Esophagus squamous epithelium (tissue), 4 donors: ENCODE data around the gene PRPF40B.

Experiments used
- POLR2A ChIP-seq, 4 donors: fragments of 450-650 bp; IDR thresholded peaks; one replicate each; pipeline ENCODE4 v1.6.1; 2017; ENCODE audit warnings: antibody characterized with exemption in 4 of 4, mild to moderate bottlenecking in 4 of 4, moderate library complexity in 3 of 4
- TF ChIP-seq, protein P1 (sequence below), 6 experiments: fragments of 450-650 bp in 4 of 6; fragments of 200-600 bp in 2 of 6; sonication (generic) in 2 of 6; IDR thresholded peaks; one replicate each; pipeline ENCODE4 v1.5.1; 2016 to 2019; ENCODE audit warnings: antibody characterized with exemption in 6 of 6, mild to moderate bottlenecking in 4 of 6, moderate library complexity in 4 of 6

DNA sequence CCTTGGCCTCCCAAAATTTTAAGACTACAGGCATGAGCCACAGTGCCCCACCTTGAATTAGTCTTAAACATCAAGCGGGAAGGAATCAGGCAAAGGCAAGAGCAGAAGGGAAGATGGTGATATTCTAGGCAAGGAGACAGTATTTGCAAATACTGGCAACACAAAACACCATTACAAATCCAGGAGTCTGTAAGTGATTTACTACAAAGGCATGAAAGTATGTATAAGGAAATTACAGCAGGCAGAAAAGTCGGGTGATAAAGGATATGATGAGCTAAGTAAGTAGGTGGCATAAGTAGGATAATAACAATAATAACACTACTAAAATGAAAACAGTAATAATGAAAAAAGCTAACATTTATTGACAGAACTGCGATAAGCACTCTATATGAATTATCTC lies 55.4 kb downstream of the PRPF40B start:
- TF ChIP-seq, protein P1, sequence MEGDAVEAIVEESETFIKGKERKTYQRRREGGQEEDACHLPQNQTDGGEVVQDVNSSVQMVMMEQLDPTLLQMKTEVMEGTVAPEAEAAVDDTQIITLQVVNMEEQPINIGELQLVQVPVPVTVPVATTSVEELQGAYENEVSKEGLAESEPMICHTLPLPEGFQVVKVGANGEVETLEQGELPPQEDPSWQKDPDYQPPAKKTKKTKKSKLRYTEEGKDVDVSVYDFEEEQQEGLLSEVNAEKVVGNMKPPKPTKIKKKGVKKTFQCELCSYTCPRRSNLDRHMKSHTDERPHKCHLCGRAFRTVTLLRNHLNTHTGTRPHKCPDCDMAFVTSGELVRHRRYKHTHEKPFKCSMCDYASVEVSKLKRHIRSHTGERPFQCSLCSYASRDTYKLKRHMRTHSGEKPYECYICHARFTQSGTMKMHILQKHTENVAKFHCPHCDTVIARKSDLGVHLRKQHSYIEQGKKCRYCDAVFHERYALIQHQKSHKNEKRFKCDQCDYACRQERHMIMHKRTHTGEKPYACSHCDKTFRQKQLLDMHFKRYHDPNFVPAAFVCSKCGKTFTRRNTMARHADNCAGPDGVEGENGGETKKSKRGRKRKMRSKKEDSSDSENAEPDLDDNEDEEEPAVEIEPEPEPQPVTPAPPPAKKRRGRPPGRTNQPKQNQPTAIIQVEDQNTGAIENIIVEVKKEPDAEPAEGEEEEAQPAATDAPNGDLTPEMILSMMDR (IDR thresholded peaks at IDR 0.05), result no peak
- TF ChIP-seq POLR2A (IDR thresholded peaks at IDR 0.05), result no peak
